Iris pigment epithelial cell (primary cell): ENCODE data around the gene KMT2C.

ENCODE experiments used
- DNase-seq: peaks from one replicate; pipeline ENCODE4 v3.0.0-alpha.2; 2011; ENCODE audit warnings: low read depth

Gene KMT2C

DNA sequence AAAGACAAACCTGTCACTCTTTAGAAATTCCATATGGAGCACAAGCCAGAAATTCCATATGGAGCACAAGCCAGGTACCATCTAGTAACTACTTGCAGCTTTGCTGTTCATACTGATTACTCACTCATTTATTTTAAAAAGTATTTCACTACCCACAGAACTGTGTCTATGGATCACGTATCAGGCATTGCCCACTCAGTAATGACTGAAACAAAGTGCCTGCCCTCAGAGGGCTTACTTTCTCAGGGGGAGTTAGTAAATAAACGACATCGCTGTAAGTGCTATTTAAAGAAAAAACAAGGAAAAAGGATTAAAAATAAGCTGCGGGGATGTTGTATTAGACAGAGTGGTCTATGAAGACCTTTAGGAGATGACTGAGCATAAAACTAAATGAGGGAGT lies 239.4 kb downstream of the KMT2C start:
- no peak for DNase-seq

DNA sequence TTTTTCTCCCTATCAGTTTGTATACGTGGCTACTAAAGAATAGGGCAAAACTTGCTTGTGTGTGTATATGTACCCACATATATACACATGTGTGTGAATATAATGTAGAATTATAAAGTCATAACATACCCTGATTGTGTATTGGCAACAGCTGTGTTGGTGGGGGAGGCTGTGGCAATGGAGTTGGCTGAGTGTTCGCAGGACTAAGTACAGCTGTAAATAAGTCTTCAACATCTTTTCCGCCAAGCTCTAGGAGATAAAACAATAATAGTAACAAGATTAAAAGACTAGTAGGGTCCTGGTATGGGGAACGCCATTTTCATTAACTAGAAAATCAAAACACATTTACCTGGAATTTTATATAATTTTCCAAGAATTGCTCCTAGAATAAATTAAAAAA lies 241.9 kb downstream of the KMT2C start:
- no peak for DNase-seq

DNA sequence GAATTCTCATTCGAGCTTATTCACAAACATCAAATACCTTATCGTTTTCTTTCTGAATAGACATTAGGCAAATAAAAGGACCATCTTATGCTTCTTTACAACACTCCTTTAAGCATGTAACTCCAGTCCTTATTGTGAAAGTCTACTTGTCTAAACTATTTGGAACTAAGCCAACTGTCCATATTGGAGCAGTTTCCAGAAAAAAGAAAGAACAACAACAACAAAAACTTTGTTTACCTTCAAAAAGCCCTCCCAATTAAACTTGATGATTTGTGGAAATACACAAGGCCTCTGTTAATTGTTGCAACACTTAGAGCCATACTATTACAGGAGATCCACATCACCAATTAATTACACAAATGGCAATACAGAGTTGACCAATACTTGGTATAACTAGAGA lies 246.7 kb downstream of the KMT2C start:
- DNase-seq = peak; percentile 20

DNA sequence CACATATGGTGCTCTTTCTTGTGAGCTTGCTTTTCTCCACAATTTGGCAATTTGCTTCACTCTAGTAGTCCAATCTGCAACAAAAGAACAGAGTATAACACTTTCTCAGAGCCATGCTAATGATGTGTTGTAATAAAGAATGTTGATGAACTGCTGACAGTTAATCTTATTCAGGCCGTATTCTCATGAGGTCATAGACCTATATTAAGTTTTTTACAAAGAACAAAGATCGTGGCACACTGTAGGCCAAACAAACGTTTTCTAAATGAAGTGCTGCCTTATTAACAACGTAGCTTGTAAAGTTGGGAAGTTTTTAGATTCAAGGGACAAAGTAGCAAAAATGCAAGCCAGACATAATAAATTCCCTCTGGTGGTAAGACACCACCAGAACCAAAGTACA lies 250.2 kb downstream of the KMT2C start:
- no peak for DNase-seq

DNA sequence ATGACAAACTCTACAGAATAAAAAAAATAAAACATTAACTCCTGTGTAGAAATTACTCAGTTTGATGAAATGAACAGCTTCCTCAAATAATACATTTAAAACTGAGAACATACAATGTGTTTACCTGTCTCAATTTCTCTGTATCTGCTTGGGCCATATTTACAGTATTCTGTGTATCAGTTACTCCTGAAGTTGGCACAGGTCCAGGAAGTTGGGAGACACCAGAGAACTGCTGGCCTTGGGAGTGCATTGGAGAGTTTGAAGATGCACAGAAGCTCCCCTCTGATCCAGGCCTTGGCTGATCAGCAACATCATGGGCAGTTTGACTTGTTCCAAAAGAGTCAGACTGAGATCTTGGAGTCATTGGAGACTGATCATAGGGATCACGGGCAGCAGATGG lies 255.2 kb downstream of the KMT2C start:
- DNase-seq = no peak

DNA sequence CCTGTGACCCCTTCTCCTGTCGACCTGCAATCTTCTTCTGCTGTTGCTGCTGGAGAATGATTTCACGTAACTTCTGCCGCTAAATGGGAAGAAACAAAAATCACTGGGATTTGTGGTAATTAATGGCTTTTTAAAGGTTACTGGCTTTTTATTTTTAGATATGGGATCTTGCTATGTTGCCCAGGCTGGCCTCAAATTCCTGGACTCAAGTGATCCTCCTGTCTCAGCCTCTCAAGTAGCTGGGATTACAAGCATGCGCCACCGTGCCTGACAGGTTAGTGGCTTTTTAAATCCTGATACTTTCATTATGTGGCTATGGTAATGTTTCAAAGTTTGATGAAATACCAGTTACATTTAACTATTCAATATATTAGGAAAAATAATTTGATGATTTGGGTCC lies 255.8 kb downstream of the KMT2C start:
- no peak for DNase-seq

DNA sequence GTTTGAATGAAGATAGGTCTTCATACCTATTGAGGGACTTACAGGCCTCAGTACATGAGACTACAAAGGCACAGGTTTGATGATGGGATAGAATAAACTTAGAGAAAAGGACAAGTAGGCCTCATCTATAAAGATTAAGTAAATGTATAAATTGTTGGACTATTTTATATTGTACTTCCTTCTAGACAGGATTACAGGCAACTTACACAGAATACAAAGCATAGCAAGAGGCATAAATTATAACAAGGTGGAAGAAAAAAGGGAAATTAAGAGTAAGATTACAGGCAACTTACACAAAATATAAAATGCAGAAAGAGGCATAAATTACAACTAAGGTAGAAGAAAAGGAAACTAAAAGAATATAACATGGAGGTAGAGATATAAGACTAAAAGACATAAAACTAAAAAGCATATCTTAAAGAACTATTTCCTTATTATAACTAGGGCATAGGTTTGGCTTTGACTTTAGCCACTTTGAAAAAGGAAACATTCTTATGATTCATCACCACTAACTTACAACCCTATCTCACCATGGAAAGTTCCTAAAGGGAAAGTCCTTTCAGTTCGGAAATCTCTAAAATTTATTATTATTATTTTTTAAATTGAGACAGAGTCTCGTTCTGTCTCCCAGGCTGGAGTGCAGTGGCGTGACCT lies 257.3 kb downstream of the KMT2C start:
- no peak for DNase-seq

DNA sequence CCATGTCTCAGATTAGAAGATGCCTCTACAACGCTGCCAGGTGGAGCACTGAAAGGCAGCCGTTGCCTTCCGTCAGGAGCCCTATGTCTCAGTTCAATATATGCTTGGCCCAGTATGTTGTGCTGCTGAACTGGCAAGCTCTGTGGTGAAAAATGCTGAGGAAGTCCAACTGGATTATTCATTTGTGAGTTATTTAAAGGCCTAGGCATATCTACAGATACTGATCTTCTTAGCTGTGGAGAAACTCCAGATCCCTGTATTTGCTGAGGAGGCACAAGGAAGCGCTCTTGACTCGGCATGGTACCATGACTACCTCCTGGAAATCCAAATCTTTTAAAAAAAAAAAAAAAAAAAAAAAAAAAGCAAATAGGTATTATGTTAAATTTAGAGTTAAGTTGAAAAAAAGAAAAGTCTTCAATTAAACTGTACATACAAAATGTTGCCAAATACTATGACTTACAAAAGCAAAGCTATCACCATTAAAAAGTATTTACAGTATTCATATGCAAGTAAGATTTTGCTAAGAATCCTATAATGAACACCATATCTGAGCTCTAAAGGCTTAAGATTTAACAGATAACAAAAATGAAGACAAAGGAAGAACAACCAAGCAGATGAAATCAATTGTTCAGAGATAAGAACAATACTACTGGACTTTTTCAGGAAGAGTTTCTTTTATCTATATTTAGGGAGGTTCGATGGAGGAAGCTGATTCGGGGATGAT lies 258.0 kb downstream of the KMT2C start:
- peak; percentile 25 for DNase-seq

DNA sequence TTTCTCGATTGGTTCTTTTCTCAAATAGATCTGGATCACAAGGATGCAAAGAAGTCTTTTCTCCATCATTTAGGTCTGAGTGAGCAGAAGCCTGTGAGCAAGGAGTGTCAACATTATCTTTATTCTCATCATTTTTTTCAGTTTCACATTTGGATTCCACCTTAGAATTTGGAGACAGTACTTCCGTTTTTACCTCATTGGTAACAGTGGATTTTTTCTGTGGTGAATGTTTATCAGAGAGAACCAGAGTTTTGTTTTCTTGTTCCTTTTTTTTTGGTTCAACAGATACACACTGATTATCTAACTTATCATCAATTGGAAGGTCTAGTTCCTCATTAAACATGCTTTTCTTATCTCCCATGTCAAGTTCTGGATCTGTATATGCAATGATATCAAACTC lies 259.0 kb downstream of the KMT2C start:
- no peak for DNase-seq

DNA sequence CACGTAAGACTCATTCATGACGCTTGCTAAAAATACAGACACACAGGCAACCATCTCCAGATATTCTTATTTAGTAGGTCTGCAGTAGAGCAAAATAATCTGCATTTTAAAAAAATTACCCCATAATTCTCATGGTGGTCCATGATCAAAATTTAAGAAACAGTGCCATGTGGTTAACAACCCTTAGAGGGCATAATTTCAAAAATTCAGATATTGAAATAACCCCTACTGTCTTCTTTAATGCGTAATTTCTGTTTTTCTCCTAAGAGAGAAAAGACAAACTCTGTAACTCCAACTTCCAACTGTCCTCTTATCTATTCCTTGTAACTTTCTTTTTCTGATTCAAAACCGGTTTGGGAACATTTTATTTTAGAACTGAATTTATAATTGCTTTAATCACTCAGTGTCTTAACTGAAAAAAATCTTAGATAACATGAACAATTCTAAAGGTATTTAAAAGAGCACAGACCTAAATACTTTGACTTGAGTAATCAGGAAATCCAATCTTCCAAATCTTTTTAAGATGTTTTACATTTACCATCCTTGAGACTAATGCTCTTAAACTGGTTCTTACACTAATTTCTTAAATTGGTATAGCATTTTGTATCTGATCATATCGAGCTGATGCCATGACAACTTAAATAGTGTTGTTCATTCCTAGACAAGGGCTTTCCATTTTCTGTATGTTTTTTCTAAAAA lies 262.3 kb downstream of the KMT2C start:
- DNase-seq = no peak

DNA sequence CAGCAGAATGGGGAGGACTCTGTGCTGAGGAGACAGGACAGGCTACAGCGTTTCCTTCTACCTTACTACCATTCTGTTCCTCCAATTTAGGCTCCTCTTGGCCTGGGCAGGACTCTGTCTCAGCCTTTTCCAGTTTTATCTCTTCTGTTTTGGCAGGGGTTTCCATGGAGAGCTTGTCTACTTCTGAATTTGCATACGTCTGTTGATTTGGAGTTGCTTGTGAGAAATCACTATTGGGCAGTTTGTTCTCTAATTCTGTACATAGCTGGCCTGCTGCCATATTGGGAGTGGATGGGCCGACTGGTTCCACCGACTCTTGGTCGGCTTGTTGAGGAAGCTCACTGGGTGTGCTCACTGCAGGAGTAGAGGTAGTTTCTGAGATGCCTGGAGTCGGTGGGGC lies 273.5 kb downstream of the KMT2C start:
- DNase-seq = no peak

DNA sequence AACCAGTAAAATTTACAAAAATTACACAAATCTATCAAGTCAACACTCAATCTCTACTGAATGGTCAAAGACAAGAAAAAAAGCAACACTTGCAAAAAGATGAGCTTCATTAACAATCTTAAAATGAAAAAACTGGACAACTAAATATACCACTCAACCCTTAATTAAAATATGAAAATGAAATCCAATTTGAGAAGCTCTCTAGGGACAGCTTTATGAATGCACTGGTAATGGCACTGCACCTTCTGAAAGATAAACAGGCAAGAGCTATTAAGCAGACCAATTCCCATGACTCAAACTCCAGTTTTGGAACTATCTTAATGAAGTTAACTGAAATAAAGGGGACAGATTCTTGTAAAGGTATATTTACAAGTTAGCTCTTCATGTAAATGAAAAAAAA lies 274.6 kb downstream of the KMT2C start:
- DNase-seq = no peak

DNA sequence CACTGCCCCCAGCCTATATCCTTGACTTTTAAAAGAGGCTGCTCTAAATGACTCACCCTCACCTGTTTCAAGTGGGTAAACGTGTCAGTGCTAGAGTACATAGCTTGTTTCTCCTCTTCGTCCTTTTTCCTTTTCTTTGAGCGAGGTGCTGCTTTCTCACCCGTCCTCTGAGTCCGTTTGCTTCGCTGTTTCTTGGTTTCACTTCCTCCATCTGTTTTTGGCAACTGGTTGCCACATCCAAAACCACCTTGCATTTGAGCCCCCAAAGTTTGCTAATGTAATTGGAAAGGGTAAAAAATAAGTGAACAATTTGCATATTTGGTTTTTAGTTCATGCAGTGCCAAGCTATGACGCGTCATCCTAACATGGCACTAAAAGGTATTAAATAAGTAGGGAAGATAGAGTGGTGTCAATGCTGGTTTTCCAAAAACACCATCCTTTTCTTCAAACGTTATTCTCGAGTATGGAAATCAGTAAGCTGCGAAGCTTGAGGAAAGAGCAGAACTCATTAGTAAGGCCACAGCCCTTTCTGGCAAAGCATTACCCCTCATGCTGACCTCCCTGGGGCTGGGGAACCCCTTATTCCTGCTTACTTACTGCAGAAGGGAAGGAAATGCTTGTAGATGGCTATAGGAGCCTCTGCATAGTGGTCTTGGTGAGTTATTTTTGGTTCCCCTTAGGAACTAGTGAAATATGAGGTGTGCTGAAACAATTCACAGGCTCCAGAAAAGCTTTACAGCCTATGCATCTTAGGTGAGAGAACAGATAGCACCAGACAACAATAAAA lies 276.8 kb downstream of the KMT2C start:
- no peak for DNase-seq

DNA sequence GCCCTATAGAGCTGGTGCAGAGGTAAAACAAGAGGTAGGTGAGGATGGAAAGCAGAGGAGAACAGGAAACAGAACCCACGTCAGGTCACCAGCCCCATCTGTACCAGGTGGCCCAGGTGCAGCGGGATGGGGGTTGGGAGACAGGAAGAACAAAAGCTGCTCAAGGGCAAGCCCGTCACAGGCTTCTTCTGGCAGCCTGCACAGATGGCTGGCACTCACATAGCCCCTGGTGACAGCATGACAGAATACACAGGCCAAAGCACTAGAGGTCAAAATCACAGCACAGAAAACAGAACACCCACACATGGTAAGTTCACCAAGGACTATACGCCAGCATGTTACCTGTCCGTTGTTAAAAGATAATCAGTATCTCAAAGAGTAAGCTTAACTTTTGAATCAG lies 283.5 kb downstream of the KMT2C start:
- DNase-seq = no peak

DNA sequence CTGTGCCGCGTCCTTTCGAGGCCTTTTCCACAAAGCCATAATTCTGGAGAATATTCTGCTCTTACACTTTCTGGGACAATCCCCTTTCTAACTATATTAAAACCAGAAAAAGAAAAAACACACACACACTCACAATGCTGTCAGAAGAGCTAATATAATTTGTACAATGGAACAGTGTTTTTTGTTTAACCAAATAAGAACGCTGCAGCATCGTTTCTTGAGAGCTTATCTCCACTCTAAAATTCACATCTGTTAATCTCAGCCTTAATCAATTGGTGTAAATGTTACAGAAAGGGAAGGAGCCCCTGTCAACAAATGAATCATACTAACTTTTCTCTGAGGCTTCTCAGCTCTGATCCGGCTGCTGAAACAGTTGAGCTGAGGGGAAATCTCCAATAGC lies 286.4 kb downstream of the KMT2C start:
- DNase-seq = no peak

DNA sequence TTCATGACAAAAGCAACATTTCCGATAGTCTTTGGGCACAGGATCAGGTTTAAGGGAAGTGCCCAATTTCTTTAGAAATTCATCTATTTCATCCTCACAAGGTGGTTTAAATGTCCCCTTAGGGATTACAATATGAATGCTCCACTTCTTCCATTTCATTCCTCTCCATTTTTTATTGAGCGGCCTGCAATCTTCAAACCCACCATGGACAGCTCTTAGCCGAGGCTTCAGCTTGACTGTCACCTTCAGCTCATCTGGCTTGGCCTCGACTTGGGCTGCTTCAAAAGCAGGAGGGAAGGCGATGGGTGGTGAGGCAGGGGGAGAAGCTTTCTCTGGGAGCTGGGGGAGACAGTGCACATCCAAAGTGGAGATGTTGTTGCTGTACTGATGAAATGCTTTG lies 287.1 kb downstream of the KMT2C start:
- no peak for DNase-seq

DNA sequence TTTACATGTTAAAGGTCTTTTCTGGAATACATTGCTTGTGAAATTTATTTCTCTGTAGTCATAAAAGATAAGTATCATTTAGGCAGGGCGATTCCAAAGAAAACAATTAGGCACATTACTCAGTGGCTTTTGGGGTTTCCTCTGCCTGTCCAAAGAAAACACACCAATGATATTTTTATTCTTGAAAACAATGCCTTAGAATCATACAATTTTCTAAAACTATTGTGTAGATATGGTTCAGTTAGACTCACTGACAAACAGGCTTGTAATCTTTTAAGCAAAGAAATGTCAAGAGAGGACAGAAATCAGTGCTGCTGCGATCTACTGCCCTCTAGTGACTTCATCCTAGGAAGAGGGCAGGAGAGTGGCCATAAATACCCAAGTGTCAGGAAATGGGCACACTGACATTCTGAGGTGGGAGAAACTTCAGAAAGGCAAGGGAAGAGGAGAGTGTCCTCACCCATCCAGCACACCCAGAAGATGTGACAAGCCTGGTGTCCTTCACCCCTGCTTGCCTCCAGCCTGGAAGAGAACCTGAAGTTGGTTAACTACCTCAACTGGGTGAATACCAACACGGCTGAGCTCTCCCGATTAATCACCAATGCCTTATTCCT lies 289.8 kb downstream of the KMT2C start:
- peak; percentile 51 for DNase-seq

DNA sequence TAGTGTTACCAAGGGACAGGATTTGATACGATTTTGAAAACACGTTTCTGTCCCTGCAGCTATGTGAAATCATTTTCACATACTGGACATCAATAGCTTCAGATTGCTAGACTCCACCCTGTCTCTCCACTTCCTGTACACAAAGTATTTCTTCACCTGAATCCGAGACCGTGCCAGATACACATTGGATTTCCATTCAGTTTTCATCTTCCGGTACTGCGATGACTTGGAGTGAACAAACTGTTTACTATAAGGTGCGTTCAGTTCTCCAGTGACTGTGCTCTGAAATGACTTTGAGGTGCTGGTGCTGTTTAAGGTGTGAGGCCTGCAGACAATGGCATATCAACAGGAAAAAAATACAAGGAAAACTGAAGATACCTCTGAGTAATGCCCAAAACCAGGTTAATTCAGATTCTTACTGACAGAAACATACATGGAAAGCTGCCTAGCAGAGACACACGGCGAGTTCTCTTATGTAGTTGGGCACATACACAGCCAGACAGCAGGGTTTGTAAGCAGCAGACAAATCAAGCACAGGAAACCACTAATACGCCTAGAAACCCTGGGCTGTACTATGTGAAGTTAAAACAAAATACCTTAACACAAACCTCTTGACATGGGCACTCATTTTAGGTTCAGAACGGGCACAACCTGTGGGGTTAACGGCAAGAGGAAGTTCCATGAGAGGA lies 291.1 kb downstream of the KMT2C start:
- no peak for DNase-seq

DNA sequence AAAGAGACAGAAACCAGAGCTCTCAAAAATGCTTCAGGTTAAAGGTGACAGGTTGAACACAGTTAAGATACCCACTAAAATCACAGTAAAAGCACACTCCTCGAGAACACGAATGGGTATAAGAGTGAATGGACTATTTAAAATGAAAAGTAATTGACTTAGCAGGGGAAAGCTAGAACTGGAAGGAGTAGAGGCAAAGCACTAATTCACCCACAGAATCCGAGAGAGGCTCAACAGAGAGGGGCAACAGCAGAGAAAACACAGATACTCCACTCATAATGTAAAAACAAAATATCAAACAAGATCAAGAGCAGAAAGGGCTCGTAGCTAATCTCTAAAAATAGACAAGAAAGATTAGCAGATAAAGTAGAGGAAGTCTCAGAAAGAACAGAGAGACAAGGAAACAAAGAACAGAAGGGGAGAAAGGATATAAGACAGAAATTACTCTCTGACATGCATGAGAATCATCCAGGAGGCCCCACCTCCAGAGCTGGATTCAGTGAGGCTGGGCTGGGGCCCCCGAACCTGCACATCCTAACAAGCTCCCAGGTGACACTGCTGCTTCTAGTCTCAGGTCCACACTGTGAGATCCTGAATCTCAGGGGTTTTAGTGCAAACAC lies 292.7 kb downstream of the KMT2C start:
- DNase-seq = no peak

DNA sequence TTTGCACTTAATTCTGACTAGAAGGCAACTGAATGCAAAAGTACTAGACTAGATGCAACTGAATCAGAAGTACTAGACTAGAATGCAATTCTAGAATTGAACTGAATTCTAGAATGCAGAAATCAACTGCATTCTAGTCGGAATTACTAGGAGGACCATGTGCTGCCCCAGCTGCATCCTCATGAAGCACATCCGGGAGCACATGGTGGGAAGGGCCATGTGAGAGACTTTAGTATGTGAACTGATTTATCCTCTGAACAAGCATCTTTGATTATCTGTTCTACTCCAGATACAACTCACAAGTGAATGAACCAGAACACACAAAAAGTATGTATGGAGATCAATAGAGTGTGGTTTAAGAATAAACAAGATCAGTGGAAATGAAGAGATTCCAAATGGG lies 295.2 kb downstream of the KMT2C start:
- DNase-seq = no peak

DNA sequence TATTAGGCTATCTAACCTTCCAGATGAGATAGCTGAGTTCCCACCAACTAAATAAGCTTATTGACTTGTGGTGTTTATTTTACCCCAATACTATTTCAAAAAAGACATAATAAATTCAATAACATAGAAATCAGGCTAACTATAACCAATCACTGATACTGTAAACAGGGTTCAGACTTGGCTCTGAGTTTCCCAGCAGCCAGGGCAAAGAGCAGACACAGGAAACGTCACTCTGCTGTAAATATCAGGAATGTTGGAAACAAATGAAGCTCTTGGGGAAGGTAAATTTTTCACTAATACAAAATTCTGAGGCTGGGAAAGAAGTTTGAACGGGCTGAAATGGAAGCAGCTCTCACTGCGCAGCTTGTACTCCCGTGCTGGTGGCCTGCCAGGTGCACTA lies 295.7 kb downstream of the KMT2C start:
- no peak for DNase-seq
